Transverse colon (tissue), 4 donors: ENCODE data around the gene LARGE1. TPM values are rescaled to one million over a fixed set of nuclear protein-coding genes. Genes with fewer than 3 reads are reported as not detected.

Source experiments
- DNase-seq: peaks from one replicate; pipeline ENCODE4 v3.0.0-alpha.2; 2019
- H3K27ac ChIP-seq, 4 donors: fragments of 200-600 bp; sonication (generic); 2 replicates each; pipeline ENCODE4 v1.5.1; 2016 to 2018; ENCODE audit warnings: inconsistent platforms in 4 of 4
- H3K27me3 ChIP-seq: fragments of 200-600 bp; sonication (generic); 2 replicates; pipeline ENCODE4 v1.5.1; 2017; ENCODE audit warnings: inconsistent platforms
- H3K36me3 ChIP-seq, 4 donors: fragments of 200-600 bp; sonication (generic); 2 replicates each; pipeline ENCODE4 v1.5.1; 2017 to 2019; ENCODE audit warnings: inconsistent platforms in 4 of 4
- H3K4me1 ChIP-seq, 4 donors: fragments of 200-600 bp; sonication (generic); 2 replicates each; pipeline ENCODE4 v1.5.1; 2017 to 2020; ENCODE audit warnings: inconsistent platforms in 4 of 4
- H3K4me3 ChIP-seq, 4 donors: fragments of 200-600 bp; sonication (generic); 1 replicate in 1 of 4; 2 replicates in 3 of 4; pipeline versions ENCODE4 v1.5.1 to v1.6.1; 2017 to 2019; ENCODE audit warnings: inconsistent platforms in 4 of 4
- H3K9me3 ChIP-seq, 2 donors: fragments of 200-600 bp; sonication (generic); 2 replicates each; pipeline ENCODE4 v1.5.1; 2017 to 2019; ENCODE audit warnings: inconsistent platforms in 2 of 2
- CTCF ChIP-seq, 5 experiments: fragments of 200-600 bp in 3 of 5; fragments of 450-650 bp in 2 of 5; sonication (generic) in 3 of 5; IDR thresholded peaks; 1 replicate in 2 of 5; 2 replicates in 3 of 5; pipeline ENCODE4 v1.5.1; 2016 to 2017; ENCODE audit warnings: antibody characterized with exemption in 5 of 5, inconsistent platforms in 3 of 5, mild to moderate bottlenecking in 2 of 5, moderate library complexity in 1 of 5
- EP300 ChIP-seq: sonication (generic); formaldehyde crosslinking; IDR thresholded peaks from one replicate; pipeline ENCODE4 v1.6.1; 2017; ENCODE audit warnings: antibody characterized with exemption, low read depth
- POLR2A ChIP-seq: fragments of 450-650 bp; IDR thresholded peaks from one replicate; pipeline ENCODE4 v1.6.1; 2016; ENCODE audit warnings: antibody characterized with exemption, mild to moderate bottlenecking, moderate library complexity
- POLR2AphosphoS5 ChIP-seq, 3 donors: sonication (generic); formaldehyde crosslinking; IDR thresholded peaks; one replicate each; pipeline ENCODE4 v1.6.1; 2016; ENCODE audit warnings: antibody characterized with exemption in 3 of 3
- WGBS, 2 donors: methylation state at CpG; one replicate each; pipeline ENCODE4 v1.1.5; 2018; ENCODE audit warnings: low coverage in 1 of 2; 5-methylcytosine and 5-hydroxymethylcytosine counted together
- in situ Hi-C, 4 donors: fragments of 200-750 bp; cut with MboI; loops; one replicate each; pipeline versions ENCODE4 v1.15.0 to v1.15.1; 2017; ENCODE audit warnings: low sequenced_read_pairs in 3 of 4, low pct_ligation_motif_present in 1 of 4, low pct_unique_long_range_greater_than_20kb in 1 of 4
- intact Hi-C: fragments of 100-400 bp; cut with DNase I; formaldehyde crosslinking; loops from one replicate; pipeline ENCODE4 v1.15.1; 2023; ENCODE audit warnings: low total_unique reads
- total RNA-seq, 4 donors: library from RNA; depleted of rRNA; stranded (reverse); fragments of >200 nt; gene quantifications; one replicate each; pipeline ENCODE4 v1.1.0, GENCODE V29; 2016

The LARGE1 gene
- total RNA-seq, 4 donors from 2014 or later: 46.5 to 304 (median 80.5) TPM

- H3K36me3 ChIP-seq: no peaks in the 10 kb centered on the region
- H3K27me3 ChIP-seq: no peaks in the 10 kb centered on the region
- no peaks in the 10 kb centered on the region for H3K9me3 ChIP-seq
- no peak overlapping the region for H3K27ac ChIP-seq
- no peak overlapping the region for H3K4me3 ChIP-seq
- intact Hi-C loops (no loop called here), in situ Hi-C loops (loop anchor here in 2 of 4 donors (25.0 kb wide), 1 partner anchor 824 kb away; no protein-coding TSS in a partner anchor)
- TF ChIP-seq POLR2A (no peak), CTCF (IDR thresholded peaks at IDR 0.05) (no peak), EP300 (no peak)
- no peaks in the 10 kb centered on the region for H3K4me1 ChIP-seq
- no peak for DNase-seq
- 92 to 100% methylated on average over 1 to 3 of the region's 3 CpGs for WGBS, 2 donors
Measured at GRCh38 chr22:33288078-33288477, 632.2 kb downstream of the LARGE1 start.

GRCh38 chr22:33275073-33275443 lies 645.2 kb downstream of the LARGE1 start:
- DNase-seq: no peak
- H3K36me3 ChIP-seq: no peaks in the 10 kb centered on the region
- H3K27ac ChIP-seq: no peak overlapping the region
- intact Hi-C loops (loop anchor here (2.0 kb wide), 1 partner anchor 34 kb away; no protein-coding TSS in a partner anchor), in situ Hi-C loops (loop anchor here in 2 of 4 donors (25.0 kb wide), 1 partner anchor 837 kb away; no protein-coding TSS in a partner anchor)
- H3K27me3 ChIP-seq: no peaks in the 10 kb centered on the region
- no peak for TF ChIP-seq POLR2A
- no peak for TF ChIP-seq CTCF (IDR thresholded peaks at IDR 0.05)
- TF ChIP-seq EP300: no peak
- TF ChIP-seq POLR2AphosphoS5 (IDR thresholded peaks at IDR 0.05): no peak
- H3K4me1 ChIP-seq: peaks cover 3 to 25% (median 13%) of the 10 kb centered on the region in 4 donors
- 93 to 100% methylated on average over 2 of the region's 2 CpGs for WGBS, 2 donors
- H3K9me3 ChIP-seq: no peaks in the 10 kb centered on the region
- no peak overlapping the region for H3K4me3 ChIP-seq

- Histone ChIP-seq H3K27ac (no peak overlapping the region), H3K4me3 (no peak overlapping the region), H3K27me3 (no peaks in the 10 kb centered on the region), H3K36me3 (no peaks in the 10 kb centered on the region), H3K9me3 (no peaks in the 10 kb centered on the region), H3K4me1 (peaks cover 3 to 25% (median 13%) of the 10 kb centered on the region in 4 donors)
- intact Hi-C loops: loop anchor here (2.0 kb wide), 1 partner anchor 34 kb away; no protein-coding TSS in a partner anchor
- WGBS, 2 donors: 88 to 90% methylated on average over 11 to 20 of the region's 20 CpGs
- peak; percentile 24 for DNase-seq
- TF ChIP-seq POLR2A (no peak), EP300 (no peak), POLR2AphosphoS5 (IDR thresholded peaks at IDR 0.05) (no peak), CTCF (IDR thresholded peaks at IDR 0.05) (peak in 4 of 5 experiments; percentile 19 to 36 (median 28))
- in situ Hi-C loops: loop anchor here in 2 of 4 donors (25.0 kb wide), 1 partner anchor 838 kb away; no protein-coding TSS in a partner anchor
Measured at GRCh38 chr22:33274214-33275072, 645.8 kb downstream of the LARGE1 start.

GRCh38 chr22:33272871-33273270 lies 647.4 kb downstream of the LARGE1 start:
- Histone ChIP-seq H3K27me3 (no peaks in the 10 kb centered on the region), H3K9me3 (no peaks in the 10 kb centered on the region), H3K4me1 (peaks cover 3 to 25% (median 13%) of the 10 kb centered on the region in 4 donors), H3K36me3 (no peaks in the 10 kb centered on the region), H3K27ac (peak overlapping the region in 1 of 4 donors; percentile 26), H3K4me3 (no peak overlapping the region)
- intact Hi-C loops (no loop called here), in situ Hi-C loops (no loop called here)
- TF ChIP-seq CTCF (IDR thresholded peaks at IDR 0.05) (no peak), POLR2A (no peak), POLR2AphosphoS5 (IDR thresholded peaks at IDR 0.05) (no peak), EP300 (no peak)
- DNase-seq: no peak
- WGBS, 2 donors: 75 to 77% methylated on average over 2 of the region's 2 CpGs
